ENCODE data around the gene PHACTR1.

PHACTR1 gene

GRCh38 chr6:13251242-13251641 is 534.7 kb downstream of the PHACTR1 start:
- peaks cover 0 to 16% (median 10%) of the 10 kb centered on the region in 5 donors for H3K9me3 ChIP-seq (ENCODE audit: control insufficient read depth in 5 of 5, low read length in 5 of 5)
- H3K27me3 ChIP-seq (ENCODE audit: control insufficient read depth in 5 of 5, insufficient read depth in 4 of 5, low read length in 5 of 5) = peaks cover 0 to 4% (median 0%) of the 10 kb centered on the region in 5 donors
- H3K9ac ChIP-seq (ENCODE audit: low read length in 5 of 5) = no peak overlapping the region
- H3K4me1 ChIP-seq (ENCODE audit: control insufficient read depth in 5 of 5, insufficient read depth in 5 of 5, low read length in 5 of 5) = peaks cover 0 to 8% (median 2%) of the 10 kb centered on the region in 5 donors
- no peak overlapping the region for H3K27ac ChIP-seq (ENCODE audit: low read depth, low read length)
- no peaks in the 10 kb centered on the region for H3K36me3 ChIP-seq (ENCODE audit: control insufficient read depth in 5 of 5, insufficient read depth in 5 of 5, low read length in 5 of 5)
- no peak overlapping the region for H3K4me3 ChIP-seq (ENCODE audit: low read depth in 1 of 5, low read length in 5 of 5)

- Histone ChIP-seq H3K36me3 (ENCODE audit: control insufficient read depth in 5 of 5, insufficient read depth in 5 of 5, low read length in 5 of 5) (no peaks in the 10 kb centered on the region), H3K27me3 (ENCODE audit: control insufficient read depth in 5 of 5, insufficient read depth in 4 of 5, low read length in 5 of 5) (peaks cover 0 to 2% (median 0%) of the 10 kb centered on the region in 5 donors), H3K9ac (ENCODE audit: low read length in 5 of 5) (no peak overlapping the region), H3K9me3 (ENCODE audit: control insufficient read depth in 5 of 5, low read length in 5 of 5) (peaks cover 0 to 24% (median 10%) of the 10 kb centered on the region in 5 donors), H3K27ac (ENCODE audit: low read depth, low read length) (no peak overlapping the region), H3K4me1 (ENCODE audit: control insufficient read depth in 5 of 5, insufficient read depth in 5 of 5, low read length in 5 of 5) (peaks cover 0 to 14% (median 3%) of the 10 kb centered on the region in 5 donors), H3K4me3 (ENCODE audit: low read depth in 1 of 5, low read length in 5 of 5) (no peak overlapping the region)
Observed at GRCh38 chr6:13252790-13253189, 536.2 kb downstream of the PHACTR1 start.

DNA sequence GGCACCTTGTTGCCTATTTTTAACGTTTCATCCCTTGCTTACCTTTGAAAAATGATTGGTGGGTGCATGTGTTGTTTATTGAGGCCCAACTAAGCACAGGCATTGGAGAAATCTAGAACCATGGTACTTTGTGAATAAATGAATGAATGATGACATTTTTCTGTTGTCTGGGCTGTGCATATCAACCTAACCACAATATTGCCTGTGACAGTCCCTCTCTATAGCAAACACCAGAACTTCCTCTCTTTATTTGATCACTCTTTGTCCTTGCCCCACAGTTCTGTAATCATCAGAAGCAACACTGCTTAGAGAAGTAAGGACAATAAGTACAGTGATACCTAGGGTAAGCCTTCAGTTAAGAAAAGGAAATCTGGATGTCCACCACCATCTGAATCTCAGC is 536.7 kb downstream of the PHACTR1 start:
- Histone ChIP-seq H3K36me3 (ENCODE audit: control insufficient read depth in 5 of 5, insufficient read depth in 5 of 5, low read length in 5 of 5) (no peaks in the 10 kb centered on the region), H3K9ac (ENCODE audit: low read length in 5 of 5) (no peak overlapping the region), H3K9me3 (ENCODE audit: control insufficient read depth in 5 of 5, low read length in 5 of 5) (peaks cover 0 to 24% (median 10%) of the 10 kb centered on the region in 5 donors), H3K27ac (ENCODE audit: low read depth, low read length) (no peak overlapping the region), H3K27me3 (ENCODE audit: control insufficient read depth in 5 of 5, insufficient read depth in 4 of 5, low read length in 5 of 5) (peaks cover 0 to 2% (median 0%) of the 10 kb centered on the region in 5 donors), H3K4me1 (ENCODE audit: control insufficient read depth in 5 of 5, insufficient read depth in 5 of 5, low read length in 5 of 5) (peaks cover 0 to 14% (median 3%) of the 10 kb centered on the region in 5 donors), H3K4me3 (ENCODE audit: low read depth in 1 of 5, low read length in 5 of 5) (no peak overlapping the region)

DNA sequence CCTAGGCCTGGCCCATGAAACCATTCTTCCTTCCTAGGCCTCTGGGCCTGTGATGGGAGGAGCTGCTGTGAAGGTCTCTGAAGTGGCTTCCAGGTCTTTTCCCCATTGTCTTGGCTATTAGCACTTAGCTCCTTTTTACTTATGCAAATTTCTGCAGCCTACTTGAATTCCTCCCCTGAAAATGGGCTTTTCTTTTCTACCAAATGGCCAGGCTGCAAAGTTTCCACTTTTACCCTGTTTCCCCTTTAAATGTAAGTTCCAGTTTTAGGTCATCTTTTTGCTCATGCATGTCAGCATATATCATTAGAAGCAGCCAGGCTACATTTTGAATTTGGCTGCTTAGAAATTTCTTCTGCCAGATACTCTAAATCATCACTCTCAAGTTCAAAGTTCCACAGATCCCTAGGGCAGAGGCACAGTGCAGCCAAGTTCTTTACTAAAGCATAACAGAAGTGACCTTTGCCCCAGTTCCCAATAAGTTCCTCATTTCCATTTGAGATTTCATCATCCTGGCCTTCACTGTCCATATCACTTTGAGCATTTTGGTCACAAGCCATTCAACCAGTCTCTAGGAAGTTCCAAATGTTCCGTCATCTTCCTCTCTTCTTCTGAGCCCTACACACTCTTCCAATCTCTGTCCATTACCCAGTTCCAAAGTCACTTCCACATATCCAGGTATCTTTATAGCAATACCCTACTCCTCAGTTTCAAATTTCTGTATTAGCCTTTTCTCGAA is 539.9 kb downstream of the PHACTR1 start:
- peak overlapping the region in 1 of 5 donors; percentile 10 for H3K4me3 ChIP-seq (ENCODE audit: low read depth in 1 of 5, low read length in 5 of 5)
- H3K9me3 ChIP-seq (ENCODE audit: control insufficient read depth in 5 of 5, low read length in 5 of 5) = peaks cover 0 to 24% (median 10%) of the 10 kb centered on the region in 5 donors
- no peaks in the 10 kb centered on the region for H3K27me3 ChIP-seq (ENCODE audit: control insufficient read depth in 5 of 5, insufficient read depth in 4 of 5, low read length in 5 of 5)
- H3K4me1 ChIP-seq (ENCODE audit: control insufficient read depth in 5 of 5, insufficient read depth in 5 of 5, low read length in 5 of 5) = peaks cover 0 to 24% (median 4%) of the 10 kb centered on the region in 5 donors
- H3K9ac ChIP-seq (ENCODE audit: low read length in 5 of 5) = no peak overlapping the region
- H3K36me3 ChIP-seq (ENCODE audit: control insufficient read depth in 5 of 5, insufficient read depth in 5 of 5, low read length in 5 of 5) = no peaks in the 10 kb centered on the region
- H3K27ac ChIP-seq (ENCODE audit: low read depth, low read length) = no peak overlapping the region

GRCh38 chr6:13259393-13259792 is 542.8 kb downstream of the PHACTR1 start:
- Histone ChIP-seq H3K36me3 (ENCODE audit: control insufficient read depth in 5 of 5, insufficient read depth in 5 of 5, low read length in 5 of 5) (no peaks in the 10 kb centered on the region), H3K9ac (ENCODE audit: low read length in 5 of 5) (no peak overlapping the region), H3K27ac (ENCODE audit: low read depth, low read length) (no peak overlapping the region), H3K4me3 (ENCODE audit: low read depth in 1 of 5, low read length in 5 of 5) (no peak overlapping the region), H3K9me3 (ENCODE audit: control insufficient read depth in 5 of 5, low read length in 5 of 5) (peaks cover 0 to 24% (median 10%) of the 10 kb centered on the region in 5 donors), H3K27me3 (ENCODE audit: control insufficient read depth in 5 of 5, insufficient read depth in 4 of 5, low read length in 5 of 5) (no peaks in the 10 kb centered on the region), H3K4me1 (ENCODE audit: control insufficient read depth in 5 of 5, insufficient read depth in 5 of 5, low read length in 5 of 5) (peaks cover 0 to 32% (median 4%) of the 10 kb centered on the region in 5 donors)

- H3K4me3 ChIP-seq (ENCODE audit: low read depth in 1 of 5, low read length in 5 of 5) = no peak overlapping the region
- H3K27ac ChIP-seq (ENCODE audit: low read depth, low read length) = no peak overlapping the region
- no peak overlapping the region for H3K9ac ChIP-seq (ENCODE audit: low read length in 5 of 5)
- H3K4me1 ChIP-seq (ENCODE audit: control insufficient read depth in 5 of 5, insufficient read depth in 5 of 5, low read length in 5 of 5) = peaks cover 0 to 32% (median 4%) of the 10 kb centered on the region in 5 donors
- H3K9me3 ChIP-seq (ENCODE audit: control insufficient read depth in 5 of 5, low read length in 5 of 5) = peaks cover 0 to 19% (median 7%) of the 10 kb centered on the region in 5 donors
- no peaks in the 10 kb centered on the region for H3K27me3 ChIP-seq (ENCODE audit: control insufficient read depth in 5 of 5, insufficient read depth in 4 of 5, low read length in 5 of 5)
- H3K36me3 ChIP-seq (ENCODE audit: control insufficient read depth in 5 of 5, insufficient read depth in 5 of 5, low read length in 5 of 5) = no peaks in the 10 kb centered on the region
Observed at GRCh38 chr6:13260101-13260598, 543.6 kb downstream of the PHACTR1 start.

DNA sequence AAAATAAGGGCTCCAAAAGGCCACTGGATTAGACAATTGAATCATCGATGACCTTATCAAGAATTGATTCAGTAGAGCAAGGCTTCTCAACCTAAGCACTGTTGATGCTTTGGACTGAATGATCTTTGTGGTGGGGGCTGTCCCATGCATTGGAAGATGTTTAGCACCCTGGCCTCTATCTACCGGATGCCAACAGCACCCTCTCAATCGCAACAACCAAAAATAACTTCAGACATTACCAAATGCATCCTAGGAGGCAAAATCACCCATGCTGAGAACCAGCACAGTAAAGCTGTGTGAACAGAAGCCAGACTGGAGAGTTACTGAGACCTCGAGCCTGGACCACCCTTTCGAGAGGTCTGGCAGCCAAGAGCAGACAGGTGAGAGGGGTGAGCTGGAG is 544.3 kb downstream of the PHACTR1 start:
- Histone ChIP-seq H3K27ac (ENCODE audit: low read depth, low read length) (no peak overlapping the region), H3K36me3 (ENCODE audit: control insufficient read depth in 5 of 5, insufficient read depth in 5 of 5, low read length in 5 of 5) (no peaks in the 10 kb centered on the region), H3K9me3 (ENCODE audit: control insufficient read depth in 5 of 5, low read length in 5 of 5) (peaks cover 0 to 13% (median 5%) of the 10 kb centered on the region in 5 donors), H3K4me3 (ENCODE audit: low read depth in 1 of 5, low read length in 5 of 5) (no peak overlapping the region), H3K27me3 (ENCODE audit: control insufficient read depth in 5 of 5, insufficient read depth in 4 of 5, low read length in 5 of 5) (no peaks in the 10 kb centered on the region), H3K9ac (ENCODE audit: low read length in 5 of 5) (no peak overlapping the region), H3K4me1 (ENCODE audit: control insufficient read depth in 5 of 5, insufficient read depth in 5 of 5, low read length in 5 of 5) (peaks cover 0 to 28% (median 4%) of the 10 kb centered on the region in 5 donors)

DNA sequence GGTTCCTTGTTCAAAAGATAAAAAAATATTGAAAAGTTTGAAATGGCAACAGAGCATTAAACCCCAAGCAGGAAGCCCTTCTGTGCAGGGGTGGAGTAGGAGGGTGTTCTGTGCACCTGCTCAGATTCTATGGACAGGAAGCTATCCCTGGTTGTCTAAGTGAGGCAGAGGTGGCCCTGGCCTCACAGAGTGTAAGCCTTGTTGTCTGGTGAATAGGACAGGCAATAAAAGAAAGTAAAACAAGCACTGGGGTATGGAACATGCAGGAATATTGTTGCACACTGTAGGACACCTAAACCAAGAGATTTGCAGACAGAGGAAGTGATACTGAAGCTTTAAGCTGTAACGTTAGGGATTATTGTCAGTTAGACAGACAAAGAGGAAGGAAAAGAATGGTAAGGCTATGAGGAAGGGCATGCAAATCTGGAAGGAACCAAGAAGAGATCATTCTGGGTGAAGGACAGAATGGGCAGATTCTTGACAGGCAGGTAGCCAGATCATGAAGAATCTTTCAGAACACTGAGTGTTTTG is 545.0 kb downstream of the PHACTR1 start:
- peaks cover 0 to 6% (median 0%) of the 10 kb centered on the region in 5 donors for H3K9me3 ChIP-seq (ENCODE audit: control insufficient read depth in 5 of 5, low read length in 5 of 5)
- peaks cover 0 to under 1% (median 0%) of the 10 kb centered on the region in 5 donors for H3K36me3 ChIP-seq (ENCODE audit: control insufficient read depth in 5 of 5, insufficient read depth in 5 of 5, low read length in 5 of 5)
- no peak overlapping the region for H3K4me3 ChIP-seq (ENCODE audit: low read depth in 1 of 5, low read length in 5 of 5)
- H3K9ac ChIP-seq (ENCODE audit: low read length in 5 of 5) = no peak overlapping the region
- peaks cover 0 to 24% (median 4%) of the 10 kb centered on the region in 5 donors for H3K4me1 ChIP-seq (ENCODE audit: control insufficient read depth in 5 of 5, insufficient read depth in 5 of 5, low read length in 5 of 5)
- H3K27me3 ChIP-seq (ENCODE audit: control insufficient read depth in 5 of 5, insufficient read depth in 4 of 5, low read length in 5 of 5) = no peaks in the 10 kb centered on the region
- H3K27ac ChIP-seq (ENCODE audit: low read depth, low read length) = no peak overlapping the region

DNA sequence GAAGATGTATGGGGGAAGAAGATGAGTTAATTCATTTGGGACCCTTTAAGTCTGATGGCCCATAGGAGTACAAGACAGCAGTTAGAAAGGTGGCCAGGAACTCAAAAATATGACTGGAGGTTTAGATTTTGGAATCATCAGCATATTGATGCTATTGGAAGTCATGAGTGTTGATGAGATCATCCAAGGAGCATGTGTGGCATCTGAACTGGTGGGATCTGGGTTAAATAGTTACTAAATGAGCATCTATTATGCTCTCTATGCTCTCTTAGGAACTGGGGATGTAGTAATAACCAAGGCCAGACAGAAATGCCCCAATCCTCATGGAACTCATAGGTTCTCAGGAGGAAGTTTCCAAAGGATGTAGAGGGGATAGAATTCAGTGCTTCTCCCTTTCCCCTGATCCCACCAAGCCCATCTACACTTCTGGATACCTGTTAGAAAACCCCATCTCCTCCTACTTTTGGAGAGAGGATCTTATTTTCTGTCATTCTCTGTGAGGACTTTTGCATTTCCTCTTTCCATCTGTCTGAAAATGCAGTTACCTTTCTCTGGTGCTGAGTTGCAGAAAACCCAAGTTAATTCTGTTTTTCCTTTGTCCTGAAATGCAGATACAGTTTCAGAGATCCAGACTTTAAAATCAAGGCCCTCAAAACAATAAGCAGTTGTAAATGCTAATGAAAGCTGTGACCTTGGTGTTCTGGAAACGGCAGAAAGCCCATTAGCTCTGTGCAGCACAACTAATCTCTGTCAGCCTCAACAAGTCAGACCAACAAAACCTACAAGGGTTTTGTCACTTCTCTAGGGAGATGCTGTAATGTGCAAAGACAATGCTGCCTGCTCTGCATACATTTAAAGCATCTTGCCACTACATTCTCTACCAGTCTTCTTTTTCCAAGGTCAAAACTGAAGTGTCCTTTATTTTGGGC is 546.0 kb downstream of the PHACTR1 start:
- Histone ChIP-seq H3K9me3 (ENCODE audit: control insufficient read depth in 5 of 5, low read length in 5 of 5) (no peaks in the 10 kb centered on the region), H3K4me3 (ENCODE audit: low read depth in 1 of 5, low read length in 5 of 5) (no peak overlapping the region), H3K4me1 (ENCODE audit: control insufficient read depth in 5 of 5, insufficient read depth in 5 of 5, low read length in 5 of 5) (peaks cover 0 to 18% (median 0%) of the 10 kb centered on the region in 5 donors), H3K9ac (ENCODE audit: low read length in 5 of 5) (no peak overlapping the region), H3K27ac (ENCODE audit: low read depth, low read length) (no peak overlapping the region), H3K27me3 (ENCODE audit: control insufficient read depth in 5 of 5, insufficient read depth in 4 of 5, low read length in 5 of 5) (no peaks in the 10 kb centered on the region), H3K36me3 (ENCODE audit: control insufficient read depth in 5 of 5, insufficient read depth in 5 of 5, low read length in 5 of 5) (peaks cover 0 to 7% (median 0%) of the 10 kb centered on the region in 5 donors)
